ENCODE measurements around the gene CNTN6. TPM values are rescaled to one million over a fixed set of nuclear protein-coding genes. Genes with fewer than 3 reads are reported as not detected.

Gene CNTN6
- total and polyA plus RNA-seq, 11 donors, result not detected

DNA sequence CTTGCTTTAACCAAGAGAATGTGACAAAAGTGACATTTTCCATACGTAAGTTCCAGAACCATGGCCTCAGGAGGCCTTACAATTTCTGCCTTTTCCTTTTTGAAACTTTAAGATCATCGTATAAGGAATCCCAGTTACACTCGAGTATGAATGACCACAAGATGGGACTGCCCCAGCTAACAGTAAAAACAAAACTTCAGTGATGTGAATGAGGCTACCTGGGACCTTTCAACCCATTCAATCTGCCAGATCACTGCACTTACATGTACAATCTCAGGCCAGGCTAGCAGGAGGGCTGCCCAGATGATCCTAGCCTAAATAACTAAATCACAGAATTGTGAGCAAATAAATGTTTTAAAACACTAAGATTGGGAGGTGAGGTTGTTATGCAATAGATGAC is 328.8 kb downstream of the CNTN6 start:
- H3K27me3 ChIP-seq, result no peaks in the 10 kb centered on the region
- no peaks in the 10 kb centered on the region for H3K4me1 ChIP-seq
- no peak overlapping the region for H3K4me3 ChIP-seq
- ATAC-seq, result no peak
- intact Hi-C loops (cut with DNase I), result no loop called here
- H3K9me3 ChIP-seq, result peaks cover 0 to 3% (median 0%) of the 10 kb centered on the region in 12 donors
- 65 to 71% (median 68%) methylated on average over 3 of the region's 3 CpGs for WGBS, 4 donors
- no peak overlapping the region for H3K27ac ChIP-seq
- no peak for DNase-seq
- TF ChIP-seq CTCF (IDR thresholded peaks at IDR 0.05), result no peak
- H3K36me3 ChIP-seq, result no peaks in the 10 kb centered on the region

GRCh38 chr3:1423566-1424089 is 330.8 kb downstream of the CNTN6 start:
- H3K9me3 ChIP-seq, result no peaks in the 10 kb centered on the region
- no peaks in the 10 kb centered on the region for H3K36me3 ChIP-seq
- no peak overlapping the region for H3K27ac ChIP-seq
- ATAC-seq (no peak), DNase-seq (no peak)
- no peak overlapping the region for H3K4me3 ChIP-seq
- intact Hi-C loops (cut with DNase I), result no loop called here
- no peaks in the 10 kb centered on the region for H3K4me1 ChIP-seq
- H3K27me3 ChIP-seq, result no peaks in the 10 kb centered on the region
- WGBS, 4 donors, result 44 to 68% (median 65%) methylated on average over 2 to 3 of the region's 3 CpGs
- TF ChIP-seq POLR2A (IDR thresholded peaks at IDR 0.05) (no peak), CTCF (IDR thresholded peaks at IDR 0.05) (no peak)

DNA sequence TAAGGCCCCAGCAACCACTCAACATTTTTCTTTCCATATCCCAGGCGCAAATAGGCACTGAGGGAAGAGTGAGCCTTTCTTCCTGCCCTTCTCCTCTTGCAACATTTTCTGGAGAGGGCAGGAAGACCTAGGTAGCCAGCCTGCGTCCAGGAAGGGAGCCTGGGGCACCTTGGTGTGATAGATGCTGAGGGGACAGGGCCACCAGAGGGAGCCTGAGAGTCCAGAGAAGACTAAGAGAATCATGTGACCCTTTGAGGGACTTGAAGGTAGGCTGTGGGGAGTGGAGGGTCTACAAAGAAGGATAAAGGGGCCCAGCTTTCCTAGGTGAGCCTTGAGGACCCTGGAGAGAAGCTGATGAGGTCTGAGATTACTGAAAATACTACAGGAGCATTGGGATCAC is 346.6 kb downstream of the CNTN6 start:
- Histone ChIP-seq H3K4me3 (no peak overlapping the region), H3K4me1 (no peaks in the 10 kb centered on the region), H3K36me3 (no peaks in the 10 kb centered on the region), H3K9me3 (peaks cover 0 to 11% (median 0%) of the 10 kb centered on the region in 12 donors), H3K27ac (no peak overlapping the region), H3K27me3 (no peaks in the 10 kb centered on the region)
- TF ChIP-seq CTCF (IDR thresholded peaks at IDR 0.05), result peak in 1 of 12 donors; percentile 7
- TF ChIP-seq POLR2A (IDR thresholded peaks at IDR 0.05), result no peak
- 72 to 77% (median 72%) methylated on average over 2 of the region's 2 CpGs for WGBS, 4 donors
- intact Hi-C loops (cut with DNase I), result no loop called here
- ATAC-seq (no peak), DNase-seq (no peak)

- no peak overlapping the region for H3K4me3 ChIP-seq
- H3K36me3 ChIP-seq, result no peaks in the 10 kb centered on the region
- 75 to 86% (median 81%) methylated on average over 3 of the region's 3 CpGs for WGBS, 4 donors
- DNase-seq (no peak), ATAC-seq (no peak)
- intact Hi-C loops (cut with DNase I), result no loop called here
- no peaks in the 10 kb centered on the region for H3K27me3 ChIP-seq
- no peak for TF ChIP-seq POLR2A (IDR thresholded peaks at IDR 0.05)
- TF ChIP-seq CTCF (IDR thresholded peaks at IDR 0.05), result no peak
- no peaks in the 10 kb centered on the region for H3K4me1 ChIP-seq
- H3K9me3 ChIP-seq, result no peaks in the 10 kb centered on the region
- H3K27ac ChIP-seq, result no peak overlapping the region
These were observed 349.4 kb downstream of the CNTN6 start for GRCh38 chr3:1442271-1442670.
